ENCODE measurements around the gene LSM3.

Gene LSM3

DNA sequence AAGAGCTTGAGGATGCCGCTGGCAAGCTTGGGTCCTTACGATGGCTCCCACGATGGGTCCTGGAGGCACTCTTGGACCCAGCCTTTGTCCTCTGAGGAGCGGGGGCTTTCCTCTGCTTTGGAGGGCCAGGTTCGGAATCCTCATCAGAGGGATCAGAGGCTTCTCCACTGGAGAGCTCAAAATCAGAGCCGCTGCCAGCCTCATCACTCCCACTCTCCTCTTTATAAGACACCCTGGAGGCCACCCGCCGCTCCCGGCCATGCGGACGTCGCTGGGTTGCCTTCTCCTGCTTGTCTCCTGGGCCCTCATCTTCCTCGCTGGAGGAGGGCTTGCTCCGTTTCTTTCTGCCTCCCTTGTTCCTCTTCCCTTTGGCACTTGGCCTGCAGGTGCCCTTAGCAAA is 20.2 kb upstream of the LSM3 start:
- no peak for DNase-seq

DNA sequence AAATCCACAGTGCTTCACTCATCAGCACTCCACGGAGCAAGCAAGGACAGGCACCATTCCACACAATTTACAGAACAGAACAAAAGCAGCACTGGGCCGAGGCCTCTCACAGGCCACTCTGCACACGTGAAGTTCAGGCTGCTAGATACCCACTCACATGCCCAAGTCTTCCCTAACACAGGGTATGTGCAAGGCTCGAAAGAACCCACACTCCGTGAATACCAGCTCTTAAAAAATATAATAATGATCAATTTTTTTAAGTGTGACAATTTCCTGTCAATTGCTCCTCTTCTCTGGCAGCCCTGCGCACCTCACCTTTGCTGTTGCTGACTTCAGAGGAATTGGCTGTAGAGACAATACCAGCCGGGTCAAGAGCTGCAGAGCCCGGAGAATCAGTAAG is 19.2 kb upstream of the LSM3 start:
- no peak for DNase-seq

DNA sequence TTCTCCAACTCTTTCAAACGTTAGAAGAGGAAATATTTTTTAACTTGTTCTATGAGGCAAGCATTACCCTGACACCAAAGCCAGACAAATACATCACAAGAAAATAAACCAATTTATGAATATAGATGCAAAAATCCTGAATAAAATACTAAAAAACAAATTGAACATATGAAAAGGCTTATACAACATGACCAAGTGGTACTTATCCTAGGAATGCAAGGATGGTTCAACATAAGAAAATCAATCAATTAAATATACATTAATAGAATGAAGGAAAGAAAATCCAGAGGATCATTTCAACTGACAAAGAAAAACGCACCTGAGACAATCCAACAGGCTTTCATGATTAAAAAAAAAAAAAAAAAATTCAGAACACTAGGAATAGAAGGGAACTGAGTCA is 17.3 kb upstream of the LSM3 start:
- DNase-seq: no peak

DNA sequence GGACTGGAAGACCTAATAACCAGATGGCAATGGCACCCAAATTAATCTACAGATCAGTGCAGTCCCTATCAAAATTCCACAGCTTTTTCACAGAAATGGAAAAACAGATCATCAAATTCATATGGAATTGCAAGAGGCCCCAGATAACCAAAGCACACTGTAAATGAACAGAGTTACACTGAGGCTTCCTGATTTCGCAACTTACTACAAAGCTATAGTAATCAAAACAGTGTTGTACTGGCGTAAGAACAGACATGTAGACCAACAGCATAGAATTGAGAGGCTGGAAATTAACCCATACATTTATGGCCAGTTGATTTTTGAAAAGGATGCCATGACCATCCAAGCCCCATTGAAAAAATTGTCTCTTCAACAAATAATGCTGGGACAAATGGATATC is 16.4 kb upstream of the LSM3 start:
- DNase-seq: no peak

DNA sequence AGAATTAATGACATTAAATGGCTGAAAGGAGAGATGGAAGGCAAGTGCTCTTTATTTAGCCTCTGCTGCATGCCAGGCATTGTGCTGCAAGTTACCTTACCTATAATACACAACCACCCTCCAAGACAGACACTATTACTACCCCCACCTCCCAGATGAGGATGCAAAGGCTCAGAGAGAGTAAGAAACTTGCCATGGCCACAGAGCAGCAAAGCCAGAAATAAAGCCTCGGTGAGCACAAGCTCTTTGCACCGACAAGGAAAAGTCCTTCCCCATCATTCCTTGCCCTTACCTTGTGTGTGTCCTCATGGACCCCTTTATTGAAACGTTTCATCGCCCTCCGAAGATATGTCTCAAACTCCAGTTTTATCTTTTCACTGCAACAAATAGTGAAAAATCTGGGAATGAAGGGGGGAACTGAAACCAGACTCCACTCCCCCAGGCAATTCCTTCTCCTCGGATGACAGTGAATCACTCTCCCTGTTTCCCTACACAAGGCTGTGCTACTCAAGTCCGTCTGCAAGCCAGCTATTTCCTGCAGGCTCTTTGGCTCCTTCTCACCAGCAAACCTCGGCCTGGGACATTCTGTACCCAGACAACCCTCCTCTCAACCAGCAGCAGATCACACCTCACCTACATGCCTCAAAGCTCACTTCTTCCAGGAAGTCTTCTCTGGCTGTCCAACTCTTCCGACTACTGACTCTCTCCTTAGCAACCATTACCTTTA is 11.6 kb upstream of the LSM3 start:
- no peak for DNase-seq

DNA sequence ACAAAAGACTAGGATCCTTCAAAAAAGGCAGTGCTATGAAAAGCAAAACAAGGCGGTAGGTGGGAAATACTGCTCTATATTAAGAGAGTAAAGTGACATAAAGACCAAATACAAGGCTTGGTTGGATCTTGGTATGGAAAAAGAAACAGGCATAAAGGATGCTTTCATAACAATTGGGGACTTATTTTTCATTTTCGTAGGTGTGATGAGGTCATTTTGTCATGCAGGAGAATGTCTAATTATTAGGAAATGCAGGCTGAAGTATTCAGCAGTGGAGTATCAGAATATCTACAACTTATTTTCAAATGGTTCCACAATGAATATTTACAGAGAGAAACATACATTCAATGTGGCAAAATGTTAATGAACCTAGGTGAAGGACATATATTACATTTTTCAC is 9.2 kb upstream of the LSM3 start:
- no peak for DNase-seq

DNA sequence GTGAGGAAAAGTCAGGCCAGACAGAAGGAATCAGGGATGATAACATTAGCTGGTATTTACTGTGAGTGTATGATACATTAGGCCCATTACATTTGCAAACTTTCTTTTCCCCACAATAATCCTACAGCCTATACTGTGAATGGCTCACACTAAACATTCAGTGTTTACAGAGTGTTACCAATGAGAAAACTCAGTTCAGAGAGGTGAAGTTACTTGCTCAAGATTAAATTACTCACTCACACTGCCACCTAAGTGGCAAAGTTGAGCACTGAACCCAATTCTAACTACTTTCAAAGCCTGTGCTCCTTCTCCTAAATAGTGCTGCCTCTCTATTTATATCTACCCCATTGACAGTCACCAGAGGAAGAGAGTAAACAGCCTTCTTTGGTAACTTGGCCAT is 8.7 kb upstream of the LSM3 start:
- DNase-seq: no peak

DNA sequence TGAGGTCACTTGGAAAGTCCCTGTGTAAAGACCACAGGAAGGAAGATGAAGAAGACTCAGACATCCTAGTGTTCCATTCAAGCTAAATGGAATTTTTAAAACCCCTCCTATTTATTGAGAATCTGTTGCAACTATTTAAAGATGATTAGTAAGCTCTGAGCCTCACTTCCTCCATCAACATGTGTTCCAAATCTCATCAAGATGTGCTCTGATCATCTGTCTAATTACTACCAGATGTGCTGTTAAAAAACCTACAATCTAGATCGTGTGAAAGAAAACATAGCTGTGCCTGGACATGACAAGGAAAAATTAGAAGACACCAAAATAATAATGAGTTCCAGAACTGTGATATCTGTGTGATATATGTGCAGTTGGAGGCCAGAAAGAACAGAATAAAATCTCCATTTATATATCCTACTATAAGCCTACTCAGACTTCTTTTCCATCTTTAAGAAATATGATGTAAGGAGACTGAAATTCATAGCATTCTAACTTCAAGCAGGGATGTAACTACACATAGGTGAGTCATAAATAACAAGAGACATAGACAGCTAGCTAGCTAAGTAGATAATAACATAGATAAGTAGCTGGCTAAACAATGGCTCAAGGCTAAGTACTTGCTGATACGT is 8.0 kb upstream of the LSM3 start:
- no peak for DNase-seq

DNA sequence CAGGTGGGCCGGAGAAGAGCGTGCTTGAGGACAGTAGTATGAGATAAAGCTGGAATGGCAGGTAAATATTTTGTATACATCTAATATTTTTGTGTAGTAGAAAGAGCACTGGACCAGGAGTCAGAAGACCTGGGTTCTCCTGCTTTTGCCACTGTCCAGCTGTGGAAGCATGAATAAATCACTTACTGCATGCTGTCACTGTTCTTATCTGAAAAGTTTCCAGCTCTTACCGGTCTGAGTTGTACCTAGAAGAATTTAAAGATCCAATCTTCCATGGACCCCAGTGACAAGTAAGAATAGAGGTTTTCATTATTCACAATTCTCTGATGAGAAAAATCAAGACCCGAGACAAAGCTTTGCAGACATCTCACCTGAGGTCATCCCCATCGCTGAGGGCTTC is 6.1 kb upstream of the LSM3 start:
- DNase-seq: no peak

DNA sequence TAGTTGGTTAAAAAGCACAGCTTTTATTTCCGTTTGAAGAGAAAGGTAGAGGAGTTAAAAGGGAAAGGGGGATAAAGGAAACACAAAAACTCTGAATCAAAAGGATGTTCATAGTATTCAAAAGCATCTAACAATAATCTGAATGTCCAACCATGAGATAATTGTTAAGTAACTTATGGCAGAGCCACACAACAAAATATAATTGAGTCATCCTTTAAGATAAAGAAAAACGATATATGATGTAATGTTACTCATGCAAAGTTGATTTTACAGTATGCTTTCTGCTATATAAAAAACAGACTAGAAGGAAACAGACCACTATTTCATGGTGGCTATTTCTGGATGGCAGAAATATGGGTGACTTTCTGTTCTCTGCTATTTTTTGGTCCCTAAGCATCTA is 4.1 kb upstream of the LSM3 start:
- DNase-seq: no peak

DNA sequence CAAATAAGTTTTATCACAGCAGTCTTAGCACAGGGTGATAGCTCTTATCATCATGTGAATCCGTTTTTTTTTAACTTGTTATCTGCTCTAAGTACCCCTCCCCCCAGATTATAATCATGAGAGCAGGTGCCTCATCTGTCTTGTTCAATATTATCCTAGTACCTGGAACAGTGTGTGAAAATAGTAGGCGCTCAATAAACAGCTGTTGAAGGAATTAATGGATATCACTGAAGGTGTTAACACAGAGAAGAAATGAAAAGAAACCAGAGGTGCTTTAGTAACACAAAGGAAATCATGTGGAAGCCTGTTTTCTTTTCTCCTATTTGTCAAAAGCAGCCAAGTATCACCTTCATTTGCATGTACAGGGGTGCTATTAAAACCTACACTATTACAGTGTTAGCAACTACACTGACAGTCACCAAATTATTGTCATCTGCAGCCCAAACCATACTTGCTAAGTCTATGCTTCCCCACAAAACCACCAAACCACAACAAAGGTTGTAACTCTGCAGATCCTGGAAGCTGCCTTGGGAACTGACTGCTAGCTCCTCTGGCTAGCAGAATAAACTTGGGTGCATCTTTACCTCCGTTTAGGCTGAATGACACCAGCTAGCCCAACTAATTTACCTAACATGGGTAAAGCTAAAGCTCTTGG is 3.1 kb upstream of the LSM3 start:
- peak; percentile 70 for DNase-seq

DNA sequence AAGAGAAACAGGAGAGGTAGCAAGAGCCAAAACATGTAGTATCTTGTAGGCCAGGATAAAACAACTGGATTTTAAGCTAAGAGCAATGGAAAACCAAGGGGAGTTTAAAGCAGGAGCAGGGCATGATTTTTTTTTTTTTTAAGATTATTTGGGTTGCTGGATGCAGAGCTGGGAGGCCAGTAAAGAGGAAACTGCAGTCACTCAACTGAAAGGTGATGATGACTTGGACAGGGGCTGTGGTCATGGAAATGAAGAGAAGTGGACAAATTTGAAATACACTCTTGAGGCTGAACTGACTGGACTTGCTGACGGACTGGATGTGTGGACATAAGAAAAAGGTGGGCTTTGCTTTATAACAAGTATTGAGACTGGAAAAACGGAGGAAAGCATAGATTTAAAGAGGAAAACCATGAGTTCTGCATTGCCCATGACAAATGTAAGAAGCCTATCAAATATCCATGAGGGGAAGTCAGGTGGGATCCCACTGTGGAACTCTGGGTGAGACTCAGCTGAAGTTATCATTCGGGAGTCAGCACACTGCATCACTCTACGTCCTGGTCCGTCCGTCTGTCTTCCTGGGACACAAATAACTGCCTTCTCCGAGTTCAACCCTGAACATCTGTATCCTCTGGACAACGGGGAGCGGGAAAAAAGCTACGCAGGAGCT is 904 bp upstream of the LSM3 start:
- DNase-seq: no peak

DNA sequence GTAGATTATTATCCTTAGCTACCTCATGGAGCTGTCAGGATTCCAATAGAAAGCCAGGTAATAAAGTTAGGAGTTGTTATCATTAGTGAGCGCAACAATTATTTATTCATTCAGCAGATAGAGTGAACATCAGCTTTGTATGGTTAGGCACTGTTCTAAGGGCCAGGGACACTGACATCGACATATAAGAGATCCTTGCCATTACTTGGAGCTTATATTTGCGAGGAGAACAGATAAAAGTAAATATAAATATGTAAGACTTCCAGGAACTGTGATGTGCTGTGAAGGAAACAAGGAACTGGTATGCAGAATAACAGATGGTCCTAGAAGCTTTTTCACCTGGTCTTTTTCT is 473 bp downstream of the LSM3 start:
- DNase-seq: no peak

DNA sequence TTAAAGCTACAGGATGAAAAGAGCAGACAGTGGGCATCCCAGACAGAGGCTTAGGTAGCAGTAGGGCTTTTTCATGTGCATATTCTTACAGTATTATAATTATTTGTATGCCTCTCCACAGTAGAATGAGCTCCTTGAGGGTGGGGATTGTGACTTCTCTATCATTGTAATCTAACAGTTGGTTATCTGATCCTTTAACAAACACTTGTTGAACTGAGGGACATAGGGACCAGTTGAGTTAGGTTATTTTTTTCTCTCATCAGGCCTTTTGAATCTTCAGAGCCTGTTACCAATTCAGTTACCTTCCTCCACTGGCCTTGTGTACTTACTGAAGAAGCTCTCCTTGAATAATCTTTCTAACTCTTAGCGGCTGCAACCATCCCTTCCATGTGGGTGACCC is 1.2 kb downstream of the LSM3 start:
- DNase-seq: no peak

DNA sequence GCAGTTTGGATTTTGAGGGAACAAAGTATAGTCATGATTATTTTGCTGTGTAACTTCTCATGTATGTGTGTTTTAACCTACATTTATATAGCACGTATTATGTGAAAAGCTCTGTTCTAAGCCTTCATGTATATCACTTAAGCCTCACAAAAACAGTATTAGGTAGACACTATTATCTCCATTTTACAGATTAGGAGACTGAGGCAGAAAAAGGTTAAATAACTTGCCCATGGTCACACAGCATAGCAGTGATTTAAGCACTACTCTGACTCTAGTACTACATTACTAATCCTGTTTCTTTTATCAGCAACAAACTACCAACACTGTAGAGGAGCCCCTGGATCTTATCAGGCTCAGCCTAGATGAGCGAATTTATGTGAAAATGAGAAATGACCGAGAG is 2.6 kb downstream of the LSM3 start:
- no peak for DNase-seq

DNA sequence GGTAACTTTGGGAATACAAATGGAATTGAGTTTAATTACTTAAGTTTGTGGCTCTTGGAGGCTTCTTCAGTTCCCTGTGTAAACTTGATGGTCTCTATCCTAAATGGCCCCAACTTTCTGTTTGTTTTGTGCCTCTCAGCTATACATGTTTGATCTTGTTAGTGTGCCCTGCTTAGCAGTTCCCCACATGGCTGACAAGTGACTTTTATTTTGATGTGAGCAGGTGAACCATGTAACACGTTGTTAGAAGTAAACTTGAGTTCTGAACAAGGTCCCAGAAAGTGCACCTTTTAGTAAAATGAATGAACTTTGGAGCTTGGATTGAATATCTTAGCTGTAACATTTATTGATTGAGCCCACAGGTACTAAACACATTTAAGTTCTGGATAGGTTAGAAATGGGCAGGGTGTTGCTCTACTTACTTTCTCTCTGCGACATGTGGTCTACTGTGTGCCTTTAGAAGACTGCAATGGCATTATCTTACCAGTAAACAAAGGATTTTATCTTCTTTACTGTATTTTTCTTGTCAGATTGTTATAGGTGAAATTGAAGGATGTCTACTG is 4.5 kb downstream of the LSM3 start:
- no peak for DNase-seq

DNA sequence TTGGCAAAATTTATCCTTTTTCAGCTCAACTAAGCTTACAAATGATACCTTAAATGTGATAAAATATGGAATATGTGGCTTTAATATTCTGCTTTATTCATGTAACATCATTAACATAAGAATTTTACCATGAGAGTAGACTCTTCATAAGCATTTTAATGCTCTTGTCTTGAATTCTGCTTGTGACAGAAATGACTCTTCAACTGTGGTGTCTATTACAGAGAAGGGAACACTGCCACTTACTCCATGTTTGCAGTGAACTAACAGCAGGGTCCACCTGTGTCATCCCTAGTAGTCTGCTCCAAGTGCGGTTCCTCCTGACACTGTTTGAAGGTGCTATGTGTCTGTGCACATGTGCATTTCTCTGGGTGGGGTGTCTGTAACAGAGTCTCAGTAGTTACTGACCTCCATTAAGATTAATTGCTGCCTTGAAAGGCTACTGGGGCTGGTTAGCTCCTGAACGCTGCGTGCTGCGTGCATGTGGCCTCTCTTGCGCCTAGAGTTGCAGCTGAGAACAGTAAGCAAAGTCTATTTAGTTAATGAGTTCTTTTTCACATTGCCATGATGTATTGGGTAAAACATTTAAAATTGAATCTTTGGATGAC is 8.3 kb downstream of the LSM3 start:
- no peak for DNase-seq

DNA sequence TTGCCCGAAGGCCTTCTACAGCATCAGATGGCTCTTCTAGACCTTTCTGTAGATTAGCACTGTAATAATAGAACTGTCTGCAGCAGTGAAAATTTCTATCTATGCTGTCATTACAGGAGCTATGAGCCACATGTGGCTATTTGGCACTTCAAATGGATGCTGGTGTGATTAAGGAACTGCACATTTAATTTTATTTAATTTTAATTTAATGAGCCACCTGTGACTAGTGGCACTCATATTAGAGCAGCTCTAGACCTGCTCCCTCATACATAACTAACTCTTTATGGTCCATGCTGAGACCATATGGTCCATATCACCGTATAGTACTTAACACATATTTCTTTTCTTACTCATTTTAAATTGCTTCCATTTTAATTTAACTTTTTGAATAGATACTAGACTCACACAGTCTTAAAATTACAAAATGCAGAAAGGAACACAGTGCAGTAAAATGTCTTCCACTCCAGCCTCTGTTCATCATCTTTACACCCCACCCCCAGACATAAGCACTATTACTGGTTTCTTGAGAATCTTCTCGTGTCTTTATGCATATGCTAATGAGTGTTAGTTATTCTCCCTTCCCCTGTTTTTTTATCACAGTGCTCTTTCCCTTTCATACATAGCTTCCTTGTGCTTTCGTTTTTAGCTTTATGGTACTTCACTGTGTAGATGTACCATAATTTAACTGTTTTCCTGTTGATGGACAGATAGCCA is 9.6 kb downstream of the LSM3 start:
- no peak for DNase-seq

DNA sequence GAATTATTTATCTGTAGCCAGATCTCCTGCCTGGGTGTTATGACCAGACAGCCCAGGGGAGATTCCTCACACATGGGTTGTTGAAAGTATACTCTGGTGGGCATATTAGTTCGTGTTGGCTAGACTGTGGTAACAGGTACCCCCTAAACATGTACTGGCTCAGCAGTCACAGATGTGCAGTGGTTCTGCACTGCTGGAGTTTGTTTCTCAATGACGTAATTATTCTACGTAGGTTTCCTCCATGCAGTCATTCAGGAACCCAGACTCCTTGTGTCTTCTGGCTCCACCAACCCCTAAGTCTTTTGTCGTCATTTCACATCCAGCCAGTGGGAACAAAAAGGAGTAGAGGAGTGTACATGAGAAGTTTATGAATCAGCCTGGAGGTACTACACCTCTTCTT is 16.2 kb downstream of the LSM3 start:
- no peak for DNase-seq

DNA sequence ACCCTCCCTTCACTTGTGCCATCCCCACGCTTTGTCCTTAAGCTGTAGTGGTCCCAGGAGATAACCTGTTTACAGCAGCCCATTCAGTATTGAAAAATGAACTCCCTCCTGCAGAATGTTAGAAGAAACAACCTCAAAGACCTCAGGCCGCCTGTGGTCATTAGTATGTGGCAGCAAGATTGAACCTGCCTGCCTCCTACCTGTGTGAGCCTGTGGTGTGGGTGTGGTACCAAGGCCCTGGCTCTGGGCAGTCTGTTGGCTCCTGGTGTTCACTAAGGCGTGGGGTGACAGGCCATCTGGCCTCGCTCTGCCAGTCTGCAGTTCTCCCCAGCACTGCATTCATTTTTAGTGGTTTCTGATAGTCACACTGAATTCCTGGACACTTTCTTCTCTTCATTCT is 21.0 kb downstream of the LSM3 start:
- no peak for DNase-seq

DNA sequence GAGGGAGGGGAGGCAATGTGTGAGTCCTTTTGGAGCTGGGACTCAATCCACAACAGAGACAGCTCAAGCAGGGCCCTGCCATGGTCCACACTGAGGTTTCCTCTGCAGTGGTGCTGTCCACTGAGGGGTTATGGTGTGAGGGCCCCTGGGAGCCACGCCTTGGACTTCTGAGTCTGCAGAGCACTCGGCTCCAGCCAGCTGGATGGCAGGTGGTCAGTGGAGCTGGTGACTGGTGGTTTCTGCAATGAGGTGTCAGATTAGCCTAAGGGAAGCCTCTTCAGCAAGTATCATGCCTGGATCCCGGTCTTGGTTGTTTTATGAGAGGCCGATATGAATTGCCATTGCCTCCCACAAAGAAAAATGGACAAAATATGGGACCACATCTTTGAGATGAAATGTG is 21.7 kb downstream of the LSM3 start:
- DNase-seq: no peak

DNA sequence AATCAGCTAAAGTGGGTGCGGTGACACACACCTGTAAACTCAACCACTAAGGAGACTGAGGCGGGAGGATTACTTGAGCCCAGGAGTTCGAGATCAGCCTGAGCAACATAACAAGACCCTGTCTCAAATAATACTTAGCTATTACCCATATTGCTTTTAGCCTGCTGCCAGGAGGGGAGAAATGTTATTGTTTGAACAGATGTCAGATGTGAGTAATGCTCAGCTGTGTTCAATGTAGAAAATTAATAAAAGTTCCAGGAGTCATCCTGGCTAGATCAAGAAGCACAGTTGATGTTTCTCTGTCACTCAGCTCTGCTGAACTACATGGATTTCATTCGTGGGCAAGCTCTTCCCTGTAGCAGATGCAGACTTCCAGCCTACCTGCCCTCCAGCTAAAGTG is 22.2 kb downstream of the LSM3 start:
- DNase-seq: no peak
